Neuronal stem cell (in vitro differentiated cells): ENCODE results near the gene HLA-DQA2.
"Not testable (repeated sequence)": the region's sequence is repeated elsewhere in the genome, so short reads cannot be mapped to it uniquely, and the experiment has no call there.

Experiments
- DNase-seq: peaks from one replicate; pipeline ENCODE4 v3.0.0-alpha.2; 2013; ENCODE audit warnings: low spot score
- H2AFZ ChIP-seq: one replicate; pipeline ENCODE4 v1.6.1; 2013; ENCODE audit warnings: mild to moderate bottlenecking, low read length, inconsistent platforms
- H2AK5ac ChIP-seq: 2 replicates; pipeline ENCODE4 v1.6.1; 2013; ENCODE audit warnings: low read depth, mild to moderate bottlenecking, inconsistent platforms, low read length, moderate library complexity, mixed read lengths
- H2BK120ac ChIP-seq: 2 replicates; pipeline ENCODE4 v1.6.1; 2013; ENCODE audit warnings: low read depth, mild to moderate bottlenecking, inconsistent platforms, low read length, moderate library complexity, mixed read lengths
- H2BK12ac ChIP-seq: one replicate; pipeline ENCODE4 v1.6.1; 2013; ENCODE audit warnings: low read length, inconsistent platforms
- H2BK15ac ChIP-seq: 2 replicates; pipeline ENCODE4 v1.6.1; 2013; ENCODE audit warnings: mild to moderate bottlenecking, low read length, inconsistent platforms, mixed read lengths
- H2BK5ac ChIP-seq: one replicate; pipeline ENCODE4 v1.6.1; 2013; ENCODE audit warnings: inconsistent platforms, mild to moderate bottlenecking, low read length, moderate library complexity
- H3K14ac ChIP-seq: one replicate; pipeline ENCODE4 v1.6.1; 2013; ENCODE audit warnings: low read length, inconsistent platforms
- H3K18ac ChIP-seq: 2 replicates; pipeline ENCODE4 v1.6.1; 2013; ENCODE audit warnings: low read length, inconsistent platforms
- H3K23ac ChIP-seq: 2 replicates; pipeline ENCODE4 v1.6.1; 2013; ENCODE audit warnings: low read depth, mild to moderate bottlenecking, mixed read lengths, low read length, inconsistent platforms; ENCODE audit not compliant: poor library complexity
- H3K27ac ChIP-seq: replicated peaks from 3 replicates; pipeline ENCODE4 v1.5.1; 2013; ENCODE audit warnings: low read length, inconsistent platforms
- H3K27me3 ChIP-seq, 3 experiments: 2 replicates each; pipeline ENCODE4 v1.6.1; 2013; ENCODE audit warnings: low read length in 3 of 3, mild to moderate bottlenecking in 2 of 3, inconsistent platforms in 1 of 3, low read depth in 1 of 3, mixed read lengths in 1 of 3, moderate library complexity in 1 of 3; ENCODE audit not compliant: control insufficient read depth in 3 of 3, insufficient read depth in 3 of 3
- H3K36me3 ChIP-seq, 2 donors: replicated peaks in 1 of 2; 2 replicates each; pipeline ENCODE4 v1.6.1; 2013; ENCODE audit warnings: low read length in 2 of 2; ENCODE audit not compliant: control insufficient read depth in 2 of 2, insufficient read depth in 2 of 2
- H3K4ac ChIP-seq: 2 replicates; pipeline ENCODE4 v1.6.1; 2013; ENCODE audit warnings: inconsistent platforms, mild to moderate bottlenecking, low read length, moderate library complexity
- H3K4me1 ChIP-seq, 2 donors: 1 replicate in 1 of 2; 2 replicates in 1 of 2; pipeline ENCODE4 v1.6.1; 2013; ENCODE audit warnings: low read length in 2 of 2, low read depth in 1 of 2; ENCODE audit not compliant: control insufficient read depth in 2 of 2, insufficient read depth in 1 of 2
- H3K4me2 ChIP-seq: one replicate; pipeline ENCODE4 v1.6.1; 2013; ENCODE audit warnings: mild to moderate bottlenecking, low read length, inconsistent platforms; ENCODE audit not compliant: insufficient read depth, poor library complexity, severe bottlenecking
- H3K4me3 ChIP-seq, 2 donors: 2 replicates each; pipeline ENCODE4 v1.5.1; 2013; ENCODE audit warnings: low read length in 2 of 2, mild to moderate bottlenecking in 2 of 2, inconsistent platforms in 1 of 2, moderate library complexity in 1 of 2
- H3K79me1 ChIP-seq: one replicate; pipeline ENCODE4 v1.6.1; 2013; ENCODE audit warnings: low read depth, mild to moderate bottlenecking, inconsistent platforms, low read length, moderate library complexity
- H3K9ac ChIP-seq: one replicate; pipeline ENCODE4 v1.6.1; 2013; ENCODE audit warnings: mild to moderate bottlenecking, low read depth, low read length, inconsistent platforms; ENCODE audit not compliant: poor library complexity
- H3K9me3 ChIP-seq, 2 donors: replicated peaks in 1 of 2; 2 replicates each; pipeline versions ENCODE3 to v1.6.1; 2013; ENCODE audit warnings: low read length in 2 of 2, mild to moderate bottlenecking in 2 of 2, inconsistent platforms in 1 of 2, low read depth in 1 of 2, mixed read lengths in 1 of 2, moderate library complexity in 1 of 2; ENCODE audit not compliant: control insufficient read depth in 2 of 2, insufficient read depth in 1 of 2
- H4K8ac ChIP-seq: one replicate; pipeline ENCODE4 v1.6.1; 2013; ENCODE audit warnings: low read depth, mild to moderate bottlenecking, inconsistent platforms, low read length, moderate library complexity
- H4K91ac ChIP-seq: one replicate; pipeline ENCODE4 v1.6.1; 2013; ENCODE audit warnings: low read length, low read depth, mild to moderate bottlenecking, inconsistent platforms; ENCODE audit not compliant: poor library complexity
- WGBS, 2 donors: extraction: QIAGEN DNeasy Blood & Tissue Kit; methylation state at CpG; one replicate each; pipeline ENCODE4 v1.1.7; 2013; ENCODE audit warnings: missing lambda C conversion rate in 2 of 2, mixed read lengths in 1 of 2; ENCODE audit not compliant: insufficient read length in 2 of 2, insufficient replicate concordance in 1 of 2; ENCODE audit errors: extremely low coverage in 2 of 2; 5-methylcytosine and 5-hydroxymethylcytosine counted together

The HLA-DQA2 gene

DNA sequence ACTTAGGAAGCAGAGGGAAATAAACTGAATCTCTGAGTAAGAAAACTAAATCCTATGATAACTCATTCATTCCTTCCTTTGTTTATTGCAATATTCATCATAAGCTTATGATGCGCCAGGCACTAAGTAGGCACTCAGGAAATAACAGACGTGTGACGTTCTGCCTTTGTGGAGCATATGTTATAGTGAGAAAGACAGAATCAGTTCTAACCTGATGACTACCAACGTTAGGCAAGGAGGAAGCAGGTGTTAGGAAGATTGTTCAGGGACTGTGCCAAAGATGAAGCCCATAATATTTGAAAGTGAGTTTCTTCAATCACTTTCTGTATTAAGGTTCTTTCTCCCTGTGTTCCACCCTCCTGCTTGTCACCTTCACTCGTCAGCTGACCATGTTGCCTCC is 3.6 kb downstream of the HLA-DQA2 start:
- no peak overlapping the region for H2BK120ac ChIP-seq
- no peak overlapping the region for H3K4ac ChIP-seq
- no peak for DNase-seq
- no peak overlapping the region for H3K9ac ChIP-seq
- H3K27me3 ChIP-seq: peaks cover 0 to 7% (median 0%) of the 10 kb centered on the region in 3 experiments
- no CpG with 5 or more reads among the region's 5 CpGs for WGBS, 2 donors
- no peak overlapping the region for H2BK5ac ChIP-seq
- no peak overlapping the region for H4K8ac ChIP-seq
- H3K79me1 ChIP-seq: no peaks in the 10 kb centered on the region
- no peaks in the 10 kb centered on the region for H3K9me3 ChIP-seq
- no peak overlapping the region for H2BK15ac ChIP-seq
- H3K14ac ChIP-seq: no peak overlapping the region
- no peak overlapping the region for H2AK5ac ChIP-seq
- no peak overlapping the region for H2AFZ ChIP-seq
- H3K4me1 ChIP-seq: no peaks in the 10 kb centered on the region
- no peak overlapping the region for H3K4me2 ChIP-seq
- H3K18ac ChIP-seq: no peak overlapping the region
- H2BK12ac ChIP-seq: no peak overlapping the region
- H3K4me3 ChIP-seq: no peak overlapping the region
- no peak overlapping the region for H4K91ac ChIP-seq
- H3K27ac ChIP-seq: no peak overlapping the region
- H3K36me3 ChIP-seq: no peaks in the 10 kb centered on the region
- H3K23ac ChIP-seq: no peak overlapping the region

GRCh38 chr6:32745649-32746048 is 4.5 kb downstream of the HLA-DQA2 start:
- H3K23ac ChIP-seq, H2BK12ac ChIP-seq, H4K91ac ChIP-seq, H4K8ac ChIP-seq, H3K4me2 ChIP-seq, H3K9me3 ChIP-seq, H2BK5ac ChIP-seq, H3K9ac ChIP-seq, DNase-seq, H2AK5ac ChIP-seq, H3K27me3 ChIP-seq, H3K18ac ChIP-seq, H3K4ac ChIP-seq, H3K4me1 ChIP-seq, H2AFZ ChIP-seq, H2BK120ac ChIP-seq, H3K27ac ChIP-seq, H2BK15ac ChIP-seq, H3K14ac ChIP-seq, H3K36me3 ChIP-seq, H3K4me3 ChIP-seq, H3K79me1 ChIP-seq: not testable (repeated sequence)
- no CpG with 5 or more reads among the region's 1 CpG for WGBS, 2 donors

GRCh38 chr6:32752580-32752979 is 11.4 kb downstream of the HLA-DQA2 start:
- H3K4me2 ChIP-seq: no peak overlapping the region
- H3K4me3 ChIP-seq: no peak overlapping the region
- H3K14ac ChIP-seq: no peak overlapping the region
- DNase-seq: no peak
- no peak overlapping the region for H3K9ac ChIP-seq
- H2BK12ac ChIP-seq: no peak overlapping the region
- WGBS, 2 donors: no CpG with 5 or more reads among the region's 8 CpGs
- H3K4me1 ChIP-seq: no peaks in the 10 kb centered on the region
- no peaks in the 10 kb centered on the region for H3K9me3 ChIP-seq
- H3K23ac ChIP-seq: no peak overlapping the region
- no peak overlapping the region for H3K18ac ChIP-seq
- no peaks in the 10 kb centered on the region for H3K79me1 ChIP-seq
- H2AFZ ChIP-seq: no peak overlapping the region
- no peaks in the 10 kb centered on the region for H3K27me3 ChIP-seq
- H2AK5ac ChIP-seq: no peak overlapping the region
- H2BK5ac ChIP-seq: no peak overlapping the region
- no peak overlapping the region for H3K4ac ChIP-seq
- H2BK120ac ChIP-seq: no peak overlapping the region
- H3K36me3 ChIP-seq: no peaks in the 10 kb centered on the region
- no peak overlapping the region for H2BK15ac ChIP-seq
- H4K91ac ChIP-seq: no peak overlapping the region
- H4K8ac ChIP-seq: no peak overlapping the region
- no peak overlapping the region for H3K27ac ChIP-seq

DNA sequence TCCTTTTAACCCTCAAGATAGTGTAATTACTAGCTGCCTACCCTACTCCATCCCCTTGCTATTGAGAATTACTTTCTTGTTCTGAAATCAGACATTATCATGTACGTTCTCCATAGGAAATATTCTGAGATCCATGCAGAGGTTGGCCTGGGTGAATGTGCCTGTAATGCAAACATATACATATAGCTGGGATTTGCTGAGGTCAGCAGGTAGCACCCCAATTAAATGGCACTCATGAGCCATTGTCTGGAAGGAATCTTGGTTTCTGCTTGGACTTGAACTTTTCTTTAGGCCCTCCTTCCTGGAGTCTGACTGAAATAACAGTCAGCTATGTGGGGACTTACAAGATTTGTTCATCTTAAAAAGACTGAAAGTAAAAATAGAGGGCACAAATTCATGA is 18.5 kb downstream of the HLA-DQA2 start:
- Histone ChIP-seq H3K4me1 (no peaks in the 10 kb centered on the region), H3K4me3 (no peak overlapping the region), H3K27me3 (peaks cover 0 to 9% (median 0%) of the 10 kb centered on the region in 3 experiments), H2AFZ (no peak overlapping the region), H3K36me3 (no peaks in the 10 kb centered on the region), H2AK5ac (no peak overlapping the region), H2BK15ac (no peak overlapping the region), H3K9me3 (no peaks in the 10 kb centered on the region), H2BK5ac (no peak overlapping the region), H3K79me1 (no peaks in the 10 kb centered on the region), H4K8ac (no peak overlapping the region), H3K18ac (no peak overlapping the region), H2BK12ac (no peak overlapping the region), H3K14ac (no peak overlapping the region), H3K23ac (no peak overlapping the region), H2BK120ac (no peak overlapping the region), H3K9ac (no peak overlapping the region), H3K4ac (no peak overlapping the region), H3K4me2 (no peak overlapping the region), H4K91ac (no peak overlapping the region), H3K27ac (no peak overlapping the region)
- WGBS, 2 donors: no CpG with 5 or more reads among the region's 1 CpG
- DNase-seq: no peak
